Hepatocyte (in vitro differentiated cells): ENCODE results near the gene PRAMEF1.
"Not testable (repeated sequence)": the region's sequence is repeated elsewhere in the genome, so short reads cannot be mapped to it uniquely, and the experiment has no call there.

Experiments used
- EZH2 ChIP-seq: fragments of 200-600 bp; sonication (generic); IDR thresholded peaks from 2 replicates; pipeline ENCODE4 v1.6.1; 2016; ENCODE audit warnings: antibody characterized with exemption, mild to moderate bottlenecking, borderline replicate concordance
- TF ChIP-seq, protein P1 (sequence below): fragments of 200-600 bp; sonication (generic); IDR thresholded peaks from 2 replicates; pipeline ENCODE4 v1.5.1; 2016; ENCODE audit warnings: antibody characterized with exemption, mild to moderate bottlenecking; ENCODE audit not compliant: poor library complexity

DNA sequence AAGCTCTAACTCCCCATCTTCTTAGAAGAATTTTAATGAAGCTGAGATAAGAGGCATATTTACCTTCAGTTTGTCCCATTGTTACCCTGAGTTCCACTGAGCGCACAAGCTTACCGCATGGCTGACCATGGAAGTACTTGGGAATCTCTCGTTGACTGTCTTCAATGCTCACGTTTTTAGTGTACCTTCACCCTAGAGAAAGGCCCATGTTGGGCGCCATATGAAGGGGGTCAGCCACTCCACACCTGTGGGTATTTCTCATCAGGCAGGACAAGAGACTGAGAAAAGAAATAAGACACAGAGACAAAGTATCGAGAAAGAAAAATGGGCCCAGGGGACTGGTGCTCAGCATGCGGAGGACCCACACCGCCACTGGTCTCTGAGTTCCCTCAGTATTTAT lies 6.5 kb upstream of the PRAMEF1 start:
- TF ChIP-seq, protein P1, sequence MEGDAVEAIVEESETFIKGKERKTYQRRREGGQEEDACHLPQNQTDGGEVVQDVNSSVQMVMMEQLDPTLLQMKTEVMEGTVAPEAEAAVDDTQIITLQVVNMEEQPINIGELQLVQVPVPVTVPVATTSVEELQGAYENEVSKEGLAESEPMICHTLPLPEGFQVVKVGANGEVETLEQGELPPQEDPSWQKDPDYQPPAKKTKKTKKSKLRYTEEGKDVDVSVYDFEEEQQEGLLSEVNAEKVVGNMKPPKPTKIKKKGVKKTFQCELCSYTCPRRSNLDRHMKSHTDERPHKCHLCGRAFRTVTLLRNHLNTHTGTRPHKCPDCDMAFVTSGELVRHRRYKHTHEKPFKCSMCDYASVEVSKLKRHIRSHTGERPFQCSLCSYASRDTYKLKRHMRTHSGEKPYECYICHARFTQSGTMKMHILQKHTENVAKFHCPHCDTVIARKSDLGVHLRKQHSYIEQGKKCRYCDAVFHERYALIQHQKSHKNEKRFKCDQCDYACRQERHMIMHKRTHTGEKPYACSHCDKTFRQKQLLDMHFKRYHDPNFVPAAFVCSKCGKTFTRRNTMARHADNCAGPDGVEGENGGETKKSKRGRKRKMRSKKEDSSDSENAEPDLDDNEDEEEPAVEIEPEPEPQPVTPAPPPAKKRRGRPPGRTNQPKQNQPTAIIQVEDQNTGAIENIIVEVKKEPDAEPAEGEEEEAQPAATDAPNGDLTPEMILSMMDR, result not testable (repeated sequence)
- not testable (repeated sequence) for TF ChIP-seq EZH2
